CD4-positive, alpha-beta T cell treated with Interleukin-4 for 1 hour (primary cell): ENCODE data around the gene ARIH2.

ENCODE experiments used
- DNase-seq, 2 donors: peaks; one replicate each; pipeline ENCODE4 v3.0.0-alpha.2; 2020 to 2022

Gene ARIH2

DNA sequence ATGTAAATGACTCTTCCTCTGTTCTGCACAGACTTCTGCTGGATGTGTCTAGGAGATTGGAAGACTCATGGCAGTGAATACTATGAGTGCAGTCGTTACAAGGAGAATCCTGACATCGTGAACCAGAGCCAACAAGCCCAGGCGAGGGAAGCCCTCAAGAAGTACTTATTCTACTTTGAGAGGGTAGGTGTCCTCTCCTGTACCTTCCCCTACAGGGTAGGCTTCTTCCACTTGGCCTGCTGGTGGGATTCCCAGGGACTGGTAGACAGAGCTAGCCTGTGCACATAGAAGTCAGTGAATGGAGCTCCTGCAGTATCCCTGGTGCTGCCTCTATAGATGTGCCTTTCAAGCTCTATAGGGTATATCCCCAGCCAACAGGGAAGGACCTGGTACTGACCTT lies 60.8 kb downstream of the ARIH2 start:
- DNase-seq: no peak

DNA sequence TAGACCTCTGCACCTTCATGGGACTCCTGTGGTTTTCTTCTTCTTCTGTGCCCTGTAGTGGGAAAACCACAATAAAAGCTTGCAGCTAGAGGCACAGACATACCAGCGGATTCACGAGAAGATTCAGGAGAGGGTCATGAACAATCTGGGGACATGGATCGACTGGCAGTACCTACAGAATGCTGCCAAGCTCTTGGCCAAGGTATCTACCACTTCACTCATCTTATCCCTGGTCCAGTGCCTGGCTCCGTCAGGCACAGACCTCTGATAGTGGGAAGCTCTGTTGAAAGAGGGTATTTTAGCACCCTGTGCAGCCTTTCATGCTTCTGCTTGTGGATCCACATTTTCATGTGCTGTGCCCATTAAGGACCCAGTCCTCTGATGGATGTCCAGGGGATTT lies 61.7 kb downstream of the ARIH2 start:
- DNase-seq: no peak

DNA sequence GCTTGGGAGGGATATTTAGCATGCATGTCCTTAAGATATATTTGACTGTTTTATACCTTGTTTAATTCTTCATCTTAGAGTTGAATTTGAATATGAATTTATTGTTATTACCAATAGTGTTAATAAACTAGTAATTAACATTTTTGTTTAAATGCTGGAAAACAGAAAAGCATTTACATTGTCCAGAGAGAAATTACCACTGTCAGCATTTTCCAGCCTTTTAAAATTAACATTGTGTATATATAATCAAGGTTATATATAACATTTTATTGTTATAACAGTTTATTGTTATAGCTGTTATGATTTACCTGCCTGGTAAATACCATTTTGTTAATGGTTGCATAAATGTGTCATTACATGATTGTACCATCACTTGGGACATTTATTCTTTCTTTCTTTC lies 63.4 kb downstream of the ARIH2 start:
- no peak for DNase-seq

DNA sequence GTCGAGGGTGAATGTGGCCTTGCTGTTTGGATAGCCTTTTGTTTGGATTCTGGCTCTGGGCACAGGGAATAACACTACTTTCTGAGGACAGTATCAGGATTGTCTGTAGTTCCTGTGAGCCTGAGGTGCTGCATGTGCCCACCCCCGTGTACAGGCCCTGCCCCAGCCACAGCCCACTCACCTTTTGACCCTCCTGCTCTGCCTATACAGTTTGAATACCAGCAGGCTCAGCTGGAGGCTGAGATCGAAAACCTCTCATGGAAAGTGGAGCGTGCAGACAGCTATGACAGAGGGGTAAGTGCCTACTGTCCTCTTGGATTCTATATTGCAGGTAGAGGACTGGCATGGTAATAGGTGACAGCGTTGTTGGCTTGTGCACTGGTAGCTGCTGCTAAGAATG lies 64.0 kb downstream of the ARIH2 start:
- DNase-seq: no peak

DNA sequence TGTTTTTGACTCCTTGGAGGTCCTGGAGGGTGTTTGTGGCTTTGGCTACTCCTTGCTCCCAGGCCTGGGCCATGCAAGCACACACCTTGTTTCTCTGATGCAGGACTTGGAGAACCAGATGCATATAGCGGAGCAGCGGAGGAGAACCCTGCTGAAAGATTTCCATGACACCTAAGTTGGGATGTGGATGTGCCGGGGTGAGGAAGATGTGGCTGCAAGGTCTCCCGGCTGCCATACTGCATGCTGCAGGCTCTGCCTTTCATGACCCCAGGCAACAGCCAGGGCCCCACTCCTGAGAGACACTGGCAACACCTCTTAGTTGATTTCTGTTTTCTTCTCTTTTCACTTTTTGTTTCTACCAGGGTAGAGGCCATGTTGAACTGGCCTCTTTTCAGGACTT lies 64.5 kb downstream of the ARIH2 start:
- DNase-seq: no peak

DNA sequence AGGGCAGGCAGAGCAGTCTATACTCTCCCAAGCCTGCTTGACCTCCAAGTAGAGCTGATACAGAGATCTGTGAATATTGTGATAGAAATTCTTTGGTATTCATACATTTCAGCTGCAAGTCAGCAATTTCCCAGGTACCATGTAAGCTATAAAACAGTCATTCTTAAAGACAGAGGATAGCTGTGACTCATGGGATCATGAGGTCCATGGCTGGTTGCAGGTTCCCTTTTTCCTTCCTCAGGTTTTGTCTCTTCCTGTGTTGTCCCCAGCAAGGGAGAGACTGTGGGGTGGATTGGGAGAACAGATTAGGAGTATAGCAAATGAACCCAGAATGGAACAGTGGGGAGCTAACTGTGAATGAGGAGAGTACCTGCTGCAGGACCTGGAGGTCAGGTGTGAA lies 66.0 kb downstream of the ARIH2 start:
- no peak for DNase-seq

DNA sequence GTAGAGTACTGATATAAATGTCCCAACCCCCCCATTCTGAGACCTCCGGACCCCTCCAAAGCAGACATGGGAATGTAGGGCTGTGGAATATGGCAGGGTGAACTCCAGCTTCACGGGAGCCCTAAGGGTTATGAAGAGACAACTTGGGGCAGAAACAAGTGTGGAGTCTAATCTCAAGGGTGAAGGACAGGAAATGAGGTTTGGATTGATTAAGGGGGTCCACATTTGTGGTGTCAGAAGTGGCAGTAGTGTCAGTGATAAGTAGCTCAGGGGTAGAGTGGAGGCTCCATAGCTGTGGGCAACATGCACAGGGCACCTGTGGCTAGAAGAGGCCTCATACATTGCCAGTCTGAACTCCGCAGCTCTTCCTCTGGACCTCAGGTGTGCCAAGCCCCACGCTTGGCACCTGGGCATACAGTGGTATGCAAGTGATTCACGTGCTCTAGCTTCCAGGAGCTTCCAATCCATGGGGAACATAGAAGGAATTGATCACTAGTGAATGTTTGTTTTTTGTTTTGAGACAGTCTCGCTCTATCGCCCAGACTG lies 67.3 kb downstream of the ARIH2 start:
- DNase-seq: no peak

DNA sequence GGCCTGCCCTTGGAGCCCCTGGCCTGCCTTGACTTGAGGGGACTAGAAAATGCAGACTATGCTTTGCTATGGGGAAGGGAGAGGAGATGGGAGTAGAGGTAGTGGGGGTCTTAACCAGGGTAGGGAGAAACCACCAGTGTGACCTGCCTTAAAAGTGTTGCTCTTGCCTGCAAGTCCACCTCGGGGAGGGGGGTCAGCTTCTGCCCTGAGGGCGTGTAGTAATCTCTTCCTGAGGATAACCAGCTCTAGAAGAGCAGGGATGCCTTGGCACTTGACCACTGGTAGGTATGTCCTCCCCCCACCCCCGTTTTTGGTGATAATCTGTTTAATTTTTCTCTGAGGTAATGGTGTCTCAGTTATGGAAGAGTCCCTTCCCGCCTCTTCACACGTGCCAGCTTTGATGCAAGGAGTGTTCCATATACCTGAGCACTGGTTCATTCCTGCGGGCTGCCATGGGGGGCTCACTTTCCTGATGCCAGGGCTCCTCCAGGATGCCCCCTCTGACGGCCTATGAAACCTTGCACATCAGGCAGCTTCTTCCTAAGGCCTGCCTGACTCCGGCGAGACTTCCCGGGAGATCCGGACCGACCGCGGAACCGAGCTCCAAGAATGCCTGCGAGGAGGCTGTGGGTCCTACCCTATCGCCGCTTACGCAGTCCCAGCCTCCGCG lies 70.6 kb downstream of the ARIH2 start:
- no peak for DNase-seq

DNA sequence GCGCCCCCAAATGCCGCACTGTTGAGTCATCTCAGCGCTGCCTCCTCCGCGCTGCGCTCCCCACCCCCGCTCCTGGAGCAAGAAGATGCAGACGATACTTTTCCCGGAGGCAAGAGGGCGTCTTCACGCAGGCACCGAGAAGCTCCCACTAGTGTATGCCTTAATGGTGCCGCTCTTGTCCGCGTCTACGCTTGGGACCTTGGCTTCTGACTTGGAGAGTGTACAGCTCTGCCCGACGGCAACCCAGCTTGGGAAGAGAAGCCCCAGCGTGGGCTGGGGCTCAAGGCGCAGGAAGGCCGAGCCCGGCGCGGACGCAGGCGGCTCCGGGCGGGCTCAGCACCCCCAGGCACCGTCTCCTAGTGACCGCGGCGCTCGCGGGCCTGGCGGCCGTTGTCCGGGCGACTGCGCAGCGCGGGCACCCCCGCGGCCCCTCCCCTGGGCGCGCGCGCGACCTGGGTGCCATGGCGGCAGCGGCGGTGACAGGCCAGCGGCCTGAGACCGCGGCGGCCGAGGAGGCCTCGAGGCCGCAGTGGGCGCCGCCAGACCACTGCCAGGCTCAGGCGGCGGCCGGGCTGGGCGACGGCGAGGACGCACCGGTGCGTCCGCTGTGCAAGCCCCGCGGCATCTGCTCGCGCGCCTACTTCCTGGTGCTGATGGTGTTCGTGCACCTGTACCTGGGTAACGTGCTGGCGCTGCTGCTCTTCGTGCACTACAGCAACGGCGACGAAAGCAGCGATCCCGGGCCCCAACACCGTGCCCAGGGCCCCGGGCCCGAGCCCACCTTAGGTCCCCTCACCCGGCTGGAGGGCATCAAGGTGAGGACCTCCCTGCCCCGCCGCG lies 71.4 kb downstream of the ARIH2 start, which contains the start of gene P4HTM:
Gene P4HTM, plus strand, starts transcription at position 446 of the 840 bp plus-strand sequence. Its CDS starts 16 bp downstream, at position 462.
- peak; percentile 71 to 72 for DNase-seq

DNA sequence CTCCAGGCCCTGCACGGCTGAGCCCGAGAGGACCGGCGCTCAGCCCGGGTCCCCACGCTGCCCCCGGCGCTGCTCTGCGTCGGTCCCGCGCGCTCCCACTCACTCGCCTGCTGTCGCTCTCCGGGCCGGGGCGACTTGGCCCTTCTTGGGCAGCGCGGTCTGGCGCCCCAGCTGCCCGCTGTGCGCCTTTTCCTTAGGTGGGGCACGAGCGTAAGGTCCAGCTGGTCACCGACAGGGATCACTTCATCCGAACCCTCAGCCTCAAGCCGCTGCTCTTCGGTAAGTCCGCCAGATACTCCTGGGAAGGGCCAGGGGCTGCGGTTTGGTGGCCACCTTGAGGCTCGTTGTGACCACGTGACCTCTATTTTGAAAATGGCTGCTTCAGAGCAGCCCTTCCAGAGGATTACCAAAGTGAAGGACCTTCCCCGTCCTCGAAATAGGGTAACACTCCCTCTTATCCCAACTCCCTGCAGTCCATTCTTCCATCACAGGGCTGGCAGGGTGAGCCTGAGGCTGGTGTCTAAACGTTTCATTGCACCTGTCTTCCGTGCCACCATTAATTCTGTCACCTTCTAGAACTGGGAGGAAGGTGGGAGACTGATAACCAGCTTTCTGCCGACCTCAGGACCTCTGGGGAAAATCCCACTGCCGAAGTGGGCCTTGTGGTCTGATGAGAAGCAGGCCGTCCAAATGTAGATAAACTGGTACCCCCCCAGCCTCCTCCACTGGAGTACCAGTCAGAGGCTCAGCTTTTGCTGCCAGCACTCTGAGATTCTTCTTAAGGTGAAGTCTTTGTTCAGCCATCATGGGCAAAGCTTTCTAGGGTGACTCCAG lies 72.2 kb downstream of the ARIH2 start:
- DNase-seq: peak in 1 of 2 donors; percentile 40

DNA sequence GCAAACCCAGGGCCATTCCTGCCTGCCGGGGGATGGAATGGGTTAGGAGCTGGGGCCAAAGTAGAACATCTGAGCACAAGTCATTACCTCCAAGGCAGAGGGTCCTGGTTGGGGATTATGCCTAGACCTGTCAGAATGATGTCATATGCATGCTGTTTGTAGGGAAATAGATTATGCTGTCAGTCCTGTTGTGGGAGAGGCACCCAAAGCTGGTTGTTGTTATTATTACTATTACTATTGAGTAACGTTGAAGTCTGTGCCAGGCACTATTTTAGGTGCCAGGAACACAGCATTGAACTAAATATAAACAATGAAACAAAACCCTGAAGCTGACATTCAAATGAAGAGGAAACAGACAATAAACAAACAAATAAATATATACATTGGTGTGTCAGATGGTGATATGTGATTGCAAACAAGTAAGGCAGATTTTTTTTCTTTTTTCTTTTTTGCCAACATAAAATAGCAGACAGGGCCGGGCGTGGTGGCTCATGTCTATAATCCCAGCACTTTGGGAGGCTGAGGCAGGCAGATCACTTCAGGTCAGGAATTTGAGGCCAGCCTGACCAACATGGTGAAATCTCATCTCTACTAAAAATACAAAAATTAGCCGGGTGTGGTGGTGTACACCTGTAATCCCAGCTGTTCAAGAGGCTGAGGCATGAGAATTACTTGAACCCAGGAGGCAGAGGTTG lies 73.4 kb downstream of the ARIH2 start:
- no peak for DNase-seq

DNA sequence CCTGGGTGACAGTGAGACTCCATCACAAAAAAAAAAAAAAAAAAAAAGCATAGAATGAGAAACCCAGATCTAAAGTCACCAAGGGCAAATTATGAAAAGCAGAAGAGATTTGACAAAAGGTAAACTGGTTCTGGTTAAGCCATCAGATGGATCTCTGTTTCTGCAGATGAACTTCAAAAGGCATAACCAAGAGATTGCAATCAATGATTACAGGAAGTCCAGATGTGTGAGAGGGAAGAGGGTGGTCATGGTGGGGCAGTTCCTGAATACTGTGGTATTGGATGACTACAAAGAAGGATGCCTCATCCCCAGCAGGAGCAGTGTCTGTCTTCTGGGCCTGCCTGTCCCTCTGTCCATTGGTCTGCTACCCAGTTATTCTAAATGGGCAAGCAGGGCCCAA lies 75.2 kb downstream of the ARIH2 start:
- DNase-seq: no peak

DNA sequence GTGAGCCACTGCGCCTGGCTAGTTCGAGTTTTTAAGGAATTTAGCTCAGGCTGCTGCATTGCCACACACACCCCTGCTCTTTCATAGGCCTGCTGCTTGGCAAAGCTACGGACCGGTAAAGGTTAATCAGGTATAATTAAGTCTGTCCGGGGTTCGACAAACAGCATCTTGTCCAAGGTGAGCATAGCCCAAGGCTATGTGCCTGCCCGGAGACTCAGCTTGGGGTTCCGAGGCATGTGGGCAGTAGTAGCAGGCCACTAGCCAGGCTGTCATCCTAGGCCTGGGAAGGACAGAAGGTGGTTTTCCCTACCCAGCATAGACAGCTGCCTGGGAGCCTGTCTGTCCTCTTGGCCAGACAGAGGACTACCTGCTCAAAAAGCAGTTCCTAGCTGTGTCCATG lies 78.0 kb downstream of the ARIH2 start:
- DNase-seq: no peak

DNA sequence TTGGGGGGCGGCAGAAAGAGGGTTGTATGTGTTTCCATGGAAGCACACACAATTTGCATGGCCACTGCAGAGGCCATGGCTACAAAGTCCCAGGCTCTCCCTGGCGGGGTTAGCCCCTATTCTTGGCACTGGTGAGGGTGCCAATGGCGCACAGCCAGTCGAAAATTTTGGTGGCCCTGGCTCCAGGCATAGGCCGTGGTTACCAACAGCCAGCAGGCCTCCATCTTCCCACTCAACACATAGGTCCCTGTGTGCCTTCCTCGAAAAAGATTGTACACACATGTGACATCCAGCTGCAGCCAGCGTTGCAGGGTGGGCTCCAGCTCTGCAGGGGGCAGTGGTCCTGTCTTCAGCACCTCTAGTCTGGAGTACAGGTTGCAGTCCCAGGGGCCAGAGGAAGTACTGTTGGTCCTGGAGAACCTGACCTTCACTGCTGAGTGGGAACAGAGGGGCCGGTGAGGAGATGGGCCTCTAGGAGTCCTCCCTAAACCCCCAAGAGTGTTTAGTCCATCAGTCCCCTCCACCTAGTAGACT lies 78.5 kb downstream of the ARIH2 start:
- DNase-seq: no peak

DNA sequence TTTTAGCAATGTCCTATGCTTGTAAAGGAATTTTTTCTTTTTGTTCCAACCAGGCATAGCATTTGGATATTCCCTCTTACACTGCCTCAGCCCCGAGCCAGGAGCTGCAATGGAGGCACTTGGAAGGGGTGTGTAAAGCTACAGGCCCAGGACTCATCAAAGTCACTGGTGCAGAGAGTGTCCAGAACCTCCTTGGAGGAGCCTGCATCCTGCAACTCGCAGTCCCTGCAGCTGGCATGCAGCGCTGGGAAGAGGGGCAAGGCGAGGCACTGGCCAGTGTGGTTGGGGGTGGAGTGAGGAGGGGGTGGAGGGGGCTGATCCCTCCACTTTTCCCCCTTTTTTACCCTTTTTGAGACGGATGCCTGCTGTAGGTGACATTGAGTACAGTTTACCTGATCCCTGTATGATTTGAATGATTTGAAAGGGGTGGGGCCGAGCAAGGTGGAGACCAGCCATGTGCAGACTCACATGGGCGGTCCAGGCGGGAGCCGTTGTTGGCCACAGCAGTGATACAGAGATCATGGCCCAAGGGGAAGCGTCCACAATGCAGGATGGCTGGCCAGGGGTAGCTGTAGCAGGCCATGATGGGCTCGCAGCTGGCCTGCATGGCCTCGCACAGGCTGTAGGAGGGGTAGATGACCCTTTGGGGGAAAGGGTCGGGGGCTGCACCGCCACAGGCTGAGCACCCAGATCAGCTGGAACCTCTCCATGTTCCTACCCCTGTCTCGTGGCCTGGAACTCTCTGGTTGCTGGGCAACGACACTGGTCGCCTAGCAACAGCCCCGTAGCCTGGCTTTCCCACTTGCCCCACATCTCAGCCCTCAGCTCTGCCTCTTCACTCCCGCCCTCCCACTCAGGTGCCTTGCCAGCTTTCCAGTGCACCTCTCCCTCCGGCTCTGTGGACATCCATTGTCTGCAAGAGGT lies 79.3 kb downstream of the ARIH2 start:
- DNase-seq: no peak

DNA sequence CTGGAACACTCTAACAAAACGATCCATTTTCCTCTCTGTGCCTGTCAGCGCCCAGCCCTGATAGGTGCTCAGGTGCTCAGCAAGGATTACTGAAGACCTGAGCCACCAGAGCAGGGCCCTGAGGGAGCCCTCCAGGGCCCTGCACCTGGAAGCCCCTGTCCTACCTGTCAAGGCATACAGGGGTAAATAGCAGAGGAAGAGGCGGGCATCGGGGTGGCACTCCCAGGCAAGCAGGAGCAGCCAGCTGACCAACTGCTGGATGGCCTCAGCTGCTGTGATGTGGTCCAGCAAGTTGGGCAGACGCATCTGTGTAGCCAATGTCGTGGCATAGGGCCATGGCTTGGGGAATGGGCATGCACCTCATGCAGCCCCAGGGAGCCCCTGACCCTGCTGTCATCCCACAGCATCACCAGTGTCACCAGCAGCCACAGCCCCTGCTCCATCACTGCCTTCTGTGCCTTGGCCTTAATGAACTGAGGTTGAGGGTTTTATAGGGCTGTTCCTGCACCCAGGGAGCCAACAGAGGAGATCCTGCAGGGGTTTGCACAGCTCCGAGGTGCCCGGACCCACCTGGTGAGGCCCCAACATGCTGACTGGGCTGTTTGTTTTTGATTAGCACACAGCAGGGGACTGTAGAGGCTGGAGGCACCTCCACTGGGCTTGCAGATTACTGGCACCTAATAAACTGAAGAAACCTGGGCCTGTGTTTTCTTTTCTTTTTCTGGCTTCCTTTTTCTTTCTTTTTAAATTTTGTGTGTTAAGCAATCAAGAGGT lies 80.6 kb downstream of the ARIH2 start:
- no peak for DNase-seq

DNA sequence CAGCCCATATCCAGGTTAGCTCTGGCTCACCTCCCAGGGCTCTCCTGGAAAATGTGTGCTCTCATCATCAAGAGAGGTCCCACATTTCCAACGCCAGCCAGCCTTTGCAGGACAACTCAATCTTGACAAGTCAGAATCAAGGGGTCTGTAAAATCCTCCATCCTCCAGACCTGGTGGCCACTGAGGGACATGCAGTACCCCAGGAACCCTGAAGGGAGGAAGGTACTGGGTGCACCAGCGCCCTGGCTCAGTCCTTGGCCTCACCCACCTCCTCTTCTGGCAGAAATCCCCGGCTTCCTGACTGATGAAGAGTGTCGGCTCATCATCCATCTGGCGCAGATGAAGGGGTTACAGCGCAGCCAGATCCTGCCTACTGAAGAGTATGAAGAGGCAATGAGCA lies 82.5 kb downstream of the ARIH2 start:
- DNase-seq: no peak

DNA sequence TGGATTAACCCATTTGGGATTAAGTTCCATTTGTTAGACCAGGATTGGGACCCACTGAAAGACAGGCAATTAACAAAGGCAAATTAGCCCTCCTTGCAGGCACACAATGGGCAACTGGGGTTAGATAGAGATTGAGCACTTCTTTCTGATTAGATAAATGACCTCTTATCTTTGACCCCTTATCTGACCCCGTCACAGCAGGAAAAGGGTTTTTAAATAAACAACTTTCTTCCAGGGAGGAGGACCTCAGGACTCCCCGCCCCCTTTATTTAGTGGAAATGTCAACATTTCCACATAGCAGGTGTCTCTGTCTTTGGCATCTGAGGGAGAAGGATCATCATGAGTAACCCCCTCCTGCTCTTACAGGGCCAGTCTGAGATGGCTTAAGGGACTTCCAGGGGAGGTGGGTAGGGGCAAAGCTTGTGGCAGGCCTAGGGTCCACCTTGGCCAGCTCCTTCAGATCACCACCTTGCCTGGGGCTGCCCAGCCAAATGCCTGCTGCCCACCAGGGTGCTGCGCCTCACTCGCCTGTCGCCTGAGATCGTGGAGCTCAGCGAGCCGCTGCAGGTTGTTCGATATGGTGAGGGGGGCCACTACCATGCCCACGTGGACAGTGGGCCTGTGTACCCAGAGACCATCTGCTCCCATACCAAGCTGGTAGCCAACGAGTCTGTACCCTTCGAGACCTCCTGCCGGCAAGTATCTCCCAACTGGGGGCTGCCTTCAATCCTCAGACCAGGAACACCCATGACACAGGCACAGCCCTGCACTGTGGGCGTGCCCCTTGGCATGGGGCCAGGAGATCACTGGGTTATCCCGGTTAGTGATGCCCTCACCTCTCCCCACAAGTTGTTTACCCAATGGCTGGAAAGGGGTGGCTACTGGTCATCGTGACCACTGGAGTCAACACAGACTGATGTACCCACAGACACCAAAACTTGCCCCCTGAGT lies 86.0 kb downstream of the ARIH2 start:
- DNase-seq: no peak

DNA sequence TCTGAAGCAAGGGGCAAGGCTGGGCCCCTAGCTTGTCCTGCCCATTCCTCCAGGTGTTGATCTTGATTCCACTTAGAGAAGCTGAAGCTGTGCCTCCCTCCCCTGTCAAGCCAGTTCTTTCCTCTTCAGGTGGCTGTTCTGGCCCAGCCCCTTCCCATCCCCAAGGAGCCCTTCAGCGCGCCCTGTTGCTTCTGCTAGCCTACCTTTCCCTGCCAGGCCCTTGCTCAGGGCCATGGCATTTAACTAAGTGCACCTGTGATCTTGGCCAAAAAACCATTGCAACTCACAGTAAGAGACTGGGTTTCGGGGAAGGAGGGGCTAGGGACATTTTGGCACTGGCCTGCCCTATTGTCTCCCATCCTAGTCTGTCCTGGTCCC lies 86.7 kb downstream of the ARIH2 start:
- no peak for DNase-seq
